Measurements from ENCODE around the gene RYR3. TPM values are rescaled to one million over a fixed set of nuclear protein-coding genes. Genes with fewer than 3 reads are reported as not detected.

Gene RYR3
- total RNA-seq, 1 experiment from 2014 or later, result not detected

- no peak for TF ChIP-seq EZH2phosphoT487 (IDR thresholded peaks at IDR 0.05; ENCODE audit: borderline replicate concordance, low read length)
- no peak for TF ChIP-seq EZH2 (IDR thresholded peaks at IDR 0.05; ENCODE audit: low read length, unreplicated experiment)
- TF ChIP-seq CTCF (conservative IDR thresholded peaks at IDR 0.05; ENCODE audit: low read depth, low read length), result no peak
- intact Hi-C loops (cut with micrococcal nuclease), result no loop called here
- Histone ChIP-seq H3K4me2 (ENCODE audit: low read length) (no peak overlapping the region), H3K9ac (ENCODE audit: low read length) (no peak overlapping the region), H3K9me3 (ENCODE audit: low read length) (no peaks in the 10 kb centered on the region), H3K27me3 (ENCODE audit: low read length) (peaks cover 95% of the 10 kb centered on the region), H3K9me2 (replicated peaks; ENCODE audit: low read length) (no peaks in the 10 kb centered on the region), H3K79me2 (ENCODE audit: low read length) (no peaks in the 10 kb centered on the region), H3F3A (ENCODE audit: low read length, unreplicated experiment) (no peaks in the 10 kb centered on the region), H3K4me3 (ENCODE audit: low read length) (no peak overlapping the region), H3K36me3 (ENCODE audit: low read depth, low read length) (no peaks in the 10 kb centered on the region), H2AFZ (ENCODE audit: low read length) (no peak overlapping the region), H3K4me1 (ENCODE audit: insufficient read depth, low read length) (no peaks in the 10 kb centered on the region), H4K20me1 (ENCODE audit: low read length) (no peaks in the 10 kb centered on the region), H3K27ac (ENCODE audit: low read length) (no peak overlapping the region)
- ATAC-seq, result no peak
- no peak for DNase-seq
- no TSS peak for BruUV-seq (replicated peaks)
- ChIA-PET CTCF (no interaction called here), POLR2A (ENCODE audit: unreplicated experiment) (no interaction called here)
These were observed 329.2 kb downstream of the RYR3 start for GRCh38 chr15:33639978-33640377.

DNA sequence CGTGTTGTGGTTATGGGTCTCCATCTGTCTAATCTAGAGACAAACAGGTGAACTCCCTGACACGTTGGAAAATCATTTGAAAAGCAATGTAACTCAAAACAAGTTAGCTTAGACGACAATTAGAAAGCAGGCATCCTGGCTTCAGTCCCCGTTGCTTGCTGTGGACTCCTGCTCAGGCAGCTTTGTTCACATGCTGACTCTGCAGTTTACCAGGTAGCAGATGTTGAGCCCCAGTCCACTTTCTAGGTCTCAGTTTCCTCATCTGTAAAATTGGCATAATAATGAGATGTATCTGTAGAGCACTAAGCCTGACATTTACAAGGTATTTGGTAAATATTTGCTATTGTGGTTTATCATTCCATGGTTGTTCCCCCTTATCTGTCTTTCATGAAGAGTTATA, 330.3 kb downstream of the RYR3 start:
- TF ChIP-seq CTCF (conservative IDR thresholded peaks at IDR 0.05; ENCODE audit: low read depth, low read length), result no peak
- TF ChIP-seq EZH2phosphoT487 (IDR thresholded peaks at IDR 0.05; ENCODE audit: borderline replicate concordance, low read length), result no peak
- no peak for TF ChIP-seq EZH2 (IDR thresholded peaks at IDR 0.05; ENCODE audit: low read length, unreplicated experiment)
- H3K9me2 ChIP-seq (replicated peaks; ENCODE audit: low read length), result no peaks in the 10 kb centered on the region
- H3K4me1 ChIP-seq (ENCODE audit: insufficient read depth, low read length), result no peaks in the 10 kb centered on the region
- H3F3A ChIP-seq (ENCODE audit: low read length, unreplicated experiment), result no peaks in the 10 kb centered on the region
- no peak for ATAC-seq
- H3K36me3 ChIP-seq (ENCODE audit: low read depth, low read length), result no peaks in the 10 kb centered on the region
- H3K79me2 ChIP-seq (ENCODE audit: low read length), result no peaks in the 10 kb centered on the region
- no peak overlapping the region for H3K27ac ChIP-seq (ENCODE audit: low read length)
- H3K4me3 ChIP-seq (ENCODE audit: low read length), result no peak overlapping the region
- no peaks in the 10 kb centered on the region for H3K9me3 ChIP-seq (ENCODE audit: low read length)
- intact Hi-C loops (cut with micrococcal nuclease), result no loop called here
- BruUV-seq (replicated peaks), result no TSS peak
- no peak overlapping the region for H3K4me2 ChIP-seq (ENCODE audit: low read length)
- peaks cover 95% of the 10 kb centered on the region for H3K27me3 ChIP-seq (ENCODE audit: low read length)
- ChIA-PET POLR2A (ENCODE audit: unreplicated experiment) (no interaction called here), CTCF (no interaction called here)
- H3K9ac ChIP-seq (ENCODE audit: low read length), result no peak overlapping the region
- H4K20me1 ChIP-seq (ENCODE audit: low read length), result no peaks in the 10 kb centered on the region
- H2AFZ ChIP-seq (ENCODE audit: low read length), result no peak overlapping the region
- no peak for DNase-seq

DNA sequence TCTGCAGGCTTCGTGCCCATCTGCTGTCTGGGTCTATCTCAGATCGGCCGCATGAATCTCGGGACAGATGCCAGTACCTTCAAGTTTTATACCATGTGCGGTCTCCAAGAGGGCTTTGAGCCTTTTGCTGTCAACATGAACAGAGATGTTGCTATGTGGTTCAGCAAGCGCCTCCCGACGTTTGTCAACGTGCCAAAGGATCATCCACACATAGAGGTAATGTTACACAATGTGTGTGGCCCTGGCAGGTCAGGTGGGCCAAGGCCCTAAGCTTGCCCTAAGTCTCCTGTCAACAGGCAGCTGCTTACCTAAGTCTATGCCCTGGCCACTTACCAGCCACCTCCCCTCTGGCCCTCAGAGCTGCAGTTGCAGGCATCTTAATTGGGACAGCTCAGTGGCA, 333.5 kb downstream of the RYR3 start:
- Histone ChIP-seq H3K9ac (ENCODE audit: low read length) (no peak overlapping the region), H3K9me2 (replicated peaks; ENCODE audit: low read length) (no peaks in the 10 kb centered on the region), H3K27me3 (ENCODE audit: low read length) (peaks cover 98% of the 10 kb centered on the region), H3K4me2 (ENCODE audit: low read length) (no peak overlapping the region), H3K79me2 (ENCODE audit: low read length) (no peaks in the 10 kb centered on the region), H4K20me1 (ENCODE audit: low read length) (no peaks in the 10 kb centered on the region), H3K4me1 (ENCODE audit: insufficient read depth, low read length) (no peaks in the 10 kb centered on the region), H3K4me3 (ENCODE audit: low read length) (no peak overlapping the region), H3K36me3 (ENCODE audit: low read depth, low read length) (no peaks in the 10 kb centered on the region), H2AFZ (ENCODE audit: low read length) (no peak overlapping the region), H3F3A (ENCODE audit: low read length, unreplicated experiment) (no peaks in the 10 kb centered on the region), H3K27ac (ENCODE audit: low read length) (no peak overlapping the region), H3K9me3 (ENCODE audit: low read length) (no peaks in the 10 kb centered on the region)
- CTCF ChIA-PET, result no interaction called here
- TF ChIP-seq CTCF (conservative IDR thresholded peaks at IDR 0.05; ENCODE audit: low read depth, low read length) (no peak), EZH2phosphoT487 (IDR thresholded peaks at IDR 0.05; ENCODE audit: borderline replicate concordance, low read length) (no peak), EZH2 (IDR thresholded peaks at IDR 0.05; ENCODE audit: low read length, unreplicated experiment) (no peak)
- ATAC-seq, result no peak
- intact Hi-C loops (cut with micrococcal nuclease), result no loop called here
- POLR2A ChIA-PET (ENCODE audit: unreplicated experiment), result no interaction called here
- BruUV-seq (replicated peaks), result no TSS peak
- no peak for DNase-seq
